Astrocyte (in vitro differentiated cells and primary cell): Measurements from ENCODE around the gene IFIT3.

Experiments
- EZH2 ChIP-seq: IDR thresholded peaks from 2 replicates; pipeline ENCODE4 v1.6.1; 2012; ENCODE audit warnings: mild to moderate bottlenecking, low read length, inconsistent platforms; ENCODE audit not compliant: insufficient read depth
- TF ChIP-seq, protein P1 (sequence below): IDR thresholded peaks from 2 replicates; pipeline ENCODE4 v1.5.1; 2011; ENCODE audit warnings: low read depth, mild to moderate bottlenecking, inconsistent platforms, low read length, moderate library complexity; ENCODE audit not compliant: insufficient read depth

DNA sequence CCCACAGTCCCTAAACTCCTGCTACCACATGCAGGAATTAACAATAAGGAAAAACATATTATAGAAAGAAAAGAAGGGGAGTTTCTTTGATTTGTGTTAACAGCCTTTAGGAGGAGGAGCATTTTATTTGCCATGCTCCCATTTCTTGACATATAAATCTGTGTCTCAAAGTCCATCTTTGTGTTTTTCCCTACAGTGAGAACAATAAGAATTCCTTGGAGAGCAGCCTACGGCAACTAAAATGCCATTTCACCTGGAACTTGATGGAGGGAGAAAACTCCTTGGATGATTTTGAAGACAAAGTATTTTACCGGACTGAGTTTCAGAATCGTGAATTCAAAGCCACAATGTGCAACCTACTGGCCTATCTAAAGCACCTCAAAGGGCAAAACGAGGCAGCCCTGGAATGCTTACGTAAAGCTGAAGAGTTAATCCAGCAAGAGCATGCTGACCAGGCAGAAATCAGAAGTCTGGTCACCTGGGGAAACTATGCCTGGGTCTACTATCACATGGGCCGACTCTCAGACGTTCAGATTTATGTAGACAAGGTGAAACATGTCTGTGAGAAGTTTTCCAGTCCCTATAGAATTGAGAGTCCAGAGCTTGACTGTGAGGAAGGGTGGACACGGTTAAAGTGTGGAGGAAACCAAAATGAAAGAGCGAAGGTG lies 21.9 kb upstream of the IFIT3 start:
- TF ChIP-seq, protein P1, sequence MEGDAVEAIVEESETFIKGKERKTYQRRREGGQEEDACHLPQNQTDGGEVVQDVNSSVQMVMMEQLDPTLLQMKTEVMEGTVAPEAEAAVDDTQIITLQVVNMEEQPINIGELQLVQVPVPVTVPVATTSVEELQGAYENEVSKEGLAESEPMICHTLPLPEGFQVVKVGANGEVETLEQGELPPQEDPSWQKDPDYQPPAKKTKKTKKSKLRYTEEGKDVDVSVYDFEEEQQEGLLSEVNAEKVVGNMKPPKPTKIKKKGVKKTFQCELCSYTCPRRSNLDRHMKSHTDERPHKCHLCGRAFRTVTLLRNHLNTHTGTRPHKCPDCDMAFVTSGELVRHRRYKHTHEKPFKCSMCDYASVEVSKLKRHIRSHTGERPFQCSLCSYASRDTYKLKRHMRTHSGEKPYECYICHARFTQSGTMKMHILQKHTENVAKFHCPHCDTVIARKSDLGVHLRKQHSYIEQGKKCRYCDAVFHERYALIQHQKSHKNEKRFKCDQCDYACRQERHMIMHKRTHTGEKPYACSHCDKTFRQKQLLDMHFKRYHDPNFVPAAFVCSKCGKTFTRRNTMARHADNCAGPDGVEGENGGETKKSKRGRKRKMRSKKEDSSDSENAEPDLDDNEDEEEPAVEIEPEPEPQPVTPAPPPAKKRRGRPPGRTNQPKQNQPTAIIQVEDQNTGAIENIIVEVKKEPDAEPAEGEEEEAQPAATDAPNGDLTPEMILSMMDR, result no peak
- TF ChIP-seq EZH2, result no peak
